ENCODE measurements around the gene TANGO2. TPM values are rescaled to one million over a fixed set of nuclear protein-coding genes. Genes with fewer than 3 reads are reported as not detected.
A peak's percentile ranks its signal among the peaks of the same experiment; 100 is the strongest.

The TANGO2 gene
- total and polyA plus RNA-seq, 9 of the 15 experiments (the other 6 are each of a cell fraction or from before 2014, with no cell fraction given), result 15.5 to 94.9 (median 70.1) TPM

- TF ChIP-seq STAT6 (CRISPR knock-in tag; IDR thresholded peaks at IDR 0.05) (peak; percentile 61; the same call in 1 of the 2 replicates), HBP1 (CRISPR knock-in tag; IDR thresholded peaks at IDR 0.05) (peak; percentile 14; the same call in 1 of the 2 replicates), PTBP1 (IDR thresholded peaks at IDR 0.05; ENCODE audit: low read depth, low read length) (0 out of 2 replicates have a peak, but pooled peaks have one; percentile 64), POLR2G (IDR thresholded peaks at IDR 0.05; ENCODE audit: low read depth, low read length) (peak; percentile 87), OTX1 (CRISPR knock-in tag; IDR thresholded peaks at IDR 0.05) (0 out of 2 replicates have a peak, but pooled peaks have one; percentile 43), KDM5B (IDR thresholded peaks at IDR 0.05; ENCODE audit: insufficient replicate concordance, low read depth, low read length) (peak; percentile 30), RB1 (IDR thresholded peaks at IDR 0.05; ENCODE audit: low read depth) (0 out of 2 replicates have a peak, but pooled peaks have one; percentile 1), TARDBP (IDR thresholded peaks at IDR 0.05) (no peak), PHB (CRISPR knock-in tag; IDR thresholded peaks at IDR 0.05) (0 out of 2 replicates have a peak, but pooled peaks have one; percentile 27), TAF15 (IDR thresholded peaks at IDR 0.05; ENCODE audit: low read depth, low read length) (peak; percentile 64; the same call in 1 of the 2 replicates), RBBP5 (IDR thresholded peaks at IDR 0.05; ENCODE audit: borderline replicate concordance, insufficient read depth, low read length, poor library complexity, severe bottlenecking) (peak; percentile 18), IRF2 (CRISPR knock-in tag; IDR thresholded peaks at IDR 0.05) (no peak), ELF1 (tag; IDR thresholded peaks at IDR 0.05) (no peak), GTF2F1 (IDR thresholded peaks at IDR 0.05; ENCODE audit: low read depth, low read length) (0 out of 2 replicates have a peak, but pooled peaks have one; percentile 27), HDAC8 (tag; IDR thresholded peaks at IDR 0.05) (no peak), ELF4 (CRISPR knock-in tag; IDR thresholded peaks at IDR 0.05) (0 out of 2 replicates have a peak, but pooled peaks have one; percentile 3), ZNF324 (CRISPR knock-in tag; IDR thresholded peaks at IDR 0.05) (peak; percentile 20; the same call in 1 of the 2 replicates), KDM4B (IDR thresholded peaks at IDR 0.05; ENCODE audit: borderline replicate concordance in 2 of 2, low read depth in 1 of 2) (peak in 1 of 2 experiments; percentile 17; a peak in 1 of 4 replicates), RBFOX2 (IDR thresholded peaks at IDR 0.05; ENCODE audit: low read depth, low read length) (peak; percentile 76), E2F3 (CRISPR knock-in tag; IDR thresholded peaks at IDR 0.05) (0 out of 2 replicates have a peak, but pooled peaks have one; percentile 18), ELF2 (CRISPR knock-in tag; IDR thresholded peaks at IDR 0.05) (0 out of 2 replicates have a peak, but pooled peaks have one; percentile 35), ZNF764 (CRISPR knock-in tag; IDR thresholded peaks at IDR 0.05; ENCODE audit: low read depth) (peak; percentile 10; the same call in 1 of the 2 replicates)
Observed at GRCh38 chr22:20109411-20110358, 88.8 kb downstream of the TANGO2 start (continued).

All from K562 (cell line).